GM21619 (cell line): ENCODE data around the gene TMEM239.
A peak's percentile ranks its signal among the peaks of the same experiment; 100 is the strongest.
"Not testable (repeated sequence)": the region's sequence is repeated elsewhere in the genome, so short reads cannot be mapped to it uniquely, and the experiment has no call there.

ENCODE experiments used
- ATAC-seq: cut with Tn5 transposase; IDR thresholded peaks from one replicate; pipeline ENCODE4 v1.9.1; 2021; ENCODE audit not compliant: unreplicated experiment

TMEM239 gene

DNA sequence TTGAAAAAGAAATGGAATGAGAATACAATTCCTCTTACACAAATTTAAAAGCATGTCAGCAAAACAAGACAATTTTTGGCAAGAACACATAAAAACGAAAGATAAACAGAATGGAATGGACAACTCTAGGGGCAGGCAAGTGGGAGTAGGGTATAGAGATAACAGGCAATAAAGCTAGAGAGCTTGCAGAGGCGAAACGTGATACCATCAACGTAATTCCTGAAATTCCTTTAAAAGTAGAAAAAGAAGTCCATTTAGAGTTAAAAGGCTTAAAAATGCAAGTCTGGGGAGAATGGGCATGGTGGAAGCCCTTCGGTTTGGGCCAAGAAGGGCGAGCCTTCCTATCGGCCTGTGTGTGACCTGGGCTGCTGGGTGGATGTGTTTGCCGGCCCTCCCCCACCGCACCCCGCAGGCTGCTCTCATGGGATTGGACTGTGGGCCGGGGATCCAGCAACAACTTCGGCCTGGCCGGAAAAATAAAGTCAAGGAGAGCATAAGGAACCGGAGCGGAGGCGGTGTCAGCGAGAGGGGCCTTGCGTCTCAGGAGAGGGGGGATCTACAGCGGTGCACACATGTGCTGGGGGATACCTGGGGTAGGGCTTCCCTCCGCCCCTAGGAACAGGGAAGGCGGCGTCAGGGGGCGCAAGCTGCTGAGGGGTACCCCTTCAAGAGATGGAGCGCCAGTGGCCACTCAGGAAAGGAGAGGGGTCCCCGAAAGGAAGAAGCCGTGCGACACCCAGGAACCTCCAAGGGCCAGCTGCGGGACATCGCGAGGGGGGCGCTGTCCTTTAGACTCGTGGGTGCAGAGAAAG lies 4.1 kb downstream of the TMEM239 start:
- ATAC-seq, result no peak

DNA sequence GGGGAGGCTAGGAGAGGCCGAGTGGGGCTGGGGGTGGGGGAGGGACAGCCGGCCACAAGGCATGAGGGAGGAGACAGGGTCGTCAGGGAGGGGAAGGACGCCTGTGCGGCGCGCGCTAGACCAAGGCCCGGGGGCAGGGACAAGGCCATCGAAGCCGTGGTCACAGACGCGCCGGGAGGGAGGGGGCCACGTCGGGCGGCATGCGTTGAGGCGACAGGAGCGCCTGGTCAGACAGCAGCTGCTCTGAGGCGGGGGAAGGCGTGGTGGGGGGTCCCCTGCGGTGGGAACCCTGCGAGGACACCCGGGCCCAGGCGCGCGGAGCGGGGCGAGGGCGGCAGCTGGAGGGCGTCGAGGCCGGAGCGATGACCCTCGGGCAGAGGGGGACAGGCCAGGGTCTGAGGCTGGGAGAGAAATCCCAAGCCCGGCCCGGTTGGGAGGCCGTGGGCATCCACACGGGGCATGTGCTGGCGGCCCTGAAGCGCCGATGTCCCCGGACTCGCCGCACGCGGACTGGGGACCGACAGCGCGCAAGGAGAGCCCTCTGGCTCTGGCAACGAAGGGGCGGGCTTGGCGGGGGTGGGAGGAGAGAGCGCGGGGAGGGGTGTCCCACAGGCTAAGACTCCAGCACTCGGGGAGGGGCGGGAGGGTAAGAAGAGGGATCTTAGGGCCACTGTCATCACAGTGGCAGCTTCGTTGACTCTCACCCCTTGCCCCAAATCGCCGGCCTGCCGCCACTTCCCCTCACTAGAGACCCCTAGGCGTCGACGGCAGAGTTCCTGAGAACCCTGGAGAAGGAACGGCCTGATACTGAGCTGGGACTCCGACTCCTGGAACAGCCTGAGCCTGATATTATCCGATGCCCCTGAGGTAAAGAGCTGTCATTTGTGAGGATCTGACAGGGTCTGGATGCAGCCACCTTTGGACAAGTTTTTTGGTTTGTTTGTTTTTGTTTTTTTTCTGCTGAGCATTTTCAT lies 5.0 kb downstream of the TMEM239 start:
- ATAC-seq, result no peak

DNA sequence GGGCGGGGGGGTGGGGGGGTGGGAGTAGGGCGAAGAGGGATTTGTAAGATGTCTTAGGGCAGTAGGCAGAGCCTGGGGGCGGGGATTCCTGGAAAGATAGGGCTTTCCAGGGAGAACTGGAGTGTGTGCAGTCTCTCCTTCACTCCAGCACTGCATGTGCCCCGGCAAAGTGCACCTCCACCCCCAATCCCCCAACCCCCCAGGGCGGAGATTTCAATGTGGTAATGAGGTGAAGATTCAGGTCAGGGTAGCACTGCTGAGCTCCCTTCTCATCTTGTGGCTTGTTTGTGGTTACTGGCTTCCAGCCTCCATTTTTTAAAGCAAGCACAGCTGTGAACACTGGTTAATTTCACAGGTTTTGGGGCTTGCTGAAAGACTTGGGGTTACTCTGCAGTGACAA lies 5.9 kb downstream of the TMEM239 start:
- no peak for ATAC-seq

DNA sequence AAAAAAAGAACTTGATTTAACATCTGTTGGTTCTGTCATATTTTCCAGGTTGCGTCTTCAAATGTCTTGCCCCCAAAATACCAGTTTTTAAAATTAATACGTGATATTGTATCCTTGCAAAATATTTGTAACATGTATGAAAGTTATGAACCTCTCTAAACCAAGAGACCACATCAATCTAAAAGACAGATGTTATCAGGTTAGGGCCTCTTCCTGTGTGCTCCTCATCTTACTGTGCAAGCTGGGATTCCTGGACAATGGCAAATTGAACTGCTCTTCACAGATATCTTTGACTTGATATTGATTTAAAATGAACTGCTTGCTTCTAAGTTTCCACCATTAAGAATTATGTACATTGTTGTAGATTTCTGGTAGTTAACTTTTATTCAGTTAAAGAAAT lies 9.6 kb downstream of the TMEM239 start:
- no peak for ATAC-seq

DNA sequence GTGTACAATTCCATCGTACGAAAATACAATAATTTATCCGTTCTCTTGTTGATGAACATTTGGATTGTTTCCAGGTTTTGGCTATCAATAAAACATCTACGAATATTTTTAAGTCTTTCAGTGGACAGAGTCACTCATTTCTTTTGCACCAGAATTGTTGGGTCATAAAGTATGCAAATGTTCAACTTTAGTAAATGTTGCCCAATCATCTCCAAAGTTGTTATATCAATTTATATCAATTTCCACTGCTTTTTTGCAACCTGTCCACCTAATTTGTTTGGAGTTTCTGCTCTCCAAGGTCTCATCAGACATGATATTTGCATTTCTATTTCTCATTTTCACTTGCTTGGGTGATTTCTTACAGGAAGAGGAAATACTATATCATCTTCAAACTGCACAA lies 10.5 kb downstream of the TMEM239 start:
- ATAC-seq, result no peak

DNA sequence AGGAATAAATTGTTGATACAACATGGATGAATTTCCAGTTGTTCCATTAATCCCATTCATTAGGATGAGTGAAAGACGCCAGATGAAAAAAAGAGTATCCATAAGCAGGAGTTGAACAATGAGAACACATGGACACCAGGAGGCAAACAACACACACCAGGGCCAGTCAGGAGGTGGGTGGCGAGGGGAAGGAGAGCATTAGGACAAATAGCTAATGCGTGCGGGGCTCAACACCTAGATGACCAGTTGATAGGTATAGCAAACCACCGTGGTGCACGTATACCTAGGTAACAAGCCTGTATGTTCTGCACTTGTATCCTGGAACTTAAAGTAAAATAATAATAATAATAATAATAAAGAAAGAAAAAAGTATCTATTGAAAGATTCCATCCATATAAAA lies 13.2 kb downstream of the TMEM239 start:
- no peak for ATAC-seq

DNA sequence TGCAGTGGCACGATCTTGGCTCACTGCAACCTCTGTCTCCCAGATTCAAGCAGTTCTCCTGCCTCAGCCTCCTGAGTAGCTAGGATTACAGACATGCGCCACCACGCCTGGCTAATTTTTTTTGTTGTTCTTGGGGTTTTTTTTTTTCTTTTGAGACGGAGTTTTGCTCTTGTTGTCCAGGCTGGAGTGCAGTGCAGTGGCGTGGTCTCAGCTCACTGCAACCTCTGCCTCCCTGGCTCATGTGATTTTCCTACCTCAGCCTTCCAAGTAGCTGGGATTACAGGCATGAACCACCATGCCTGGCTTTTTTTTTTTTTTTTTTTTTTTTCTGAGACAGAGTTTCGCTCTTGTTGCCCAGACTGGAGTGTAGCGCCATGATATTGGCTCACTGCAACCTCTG lies 15.0 kb downstream of the TMEM239 start:
- not testable (repeated sequence) for ATAC-seq

DNA sequence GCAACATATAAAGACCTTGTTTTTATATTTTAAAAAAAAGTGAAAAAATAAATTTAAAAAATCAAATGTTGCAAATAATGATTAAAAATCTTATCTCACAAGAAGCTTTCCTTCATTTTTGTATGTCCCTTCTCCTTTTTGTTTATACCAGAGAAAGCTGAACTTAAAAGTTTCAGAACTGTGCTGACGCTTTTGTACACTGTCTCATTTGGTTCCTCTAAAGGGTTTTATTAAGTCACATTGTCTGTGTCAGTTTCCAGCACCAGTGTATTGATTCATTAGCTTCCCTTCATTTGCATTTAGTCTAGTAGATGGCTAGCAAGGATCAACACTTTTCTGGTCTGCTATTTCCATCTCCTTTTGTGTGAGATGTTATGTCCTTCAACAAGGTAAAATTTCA lies 17.6 kb downstream of the TMEM239 start:
- ATAC-seq, result no peak

DNA sequence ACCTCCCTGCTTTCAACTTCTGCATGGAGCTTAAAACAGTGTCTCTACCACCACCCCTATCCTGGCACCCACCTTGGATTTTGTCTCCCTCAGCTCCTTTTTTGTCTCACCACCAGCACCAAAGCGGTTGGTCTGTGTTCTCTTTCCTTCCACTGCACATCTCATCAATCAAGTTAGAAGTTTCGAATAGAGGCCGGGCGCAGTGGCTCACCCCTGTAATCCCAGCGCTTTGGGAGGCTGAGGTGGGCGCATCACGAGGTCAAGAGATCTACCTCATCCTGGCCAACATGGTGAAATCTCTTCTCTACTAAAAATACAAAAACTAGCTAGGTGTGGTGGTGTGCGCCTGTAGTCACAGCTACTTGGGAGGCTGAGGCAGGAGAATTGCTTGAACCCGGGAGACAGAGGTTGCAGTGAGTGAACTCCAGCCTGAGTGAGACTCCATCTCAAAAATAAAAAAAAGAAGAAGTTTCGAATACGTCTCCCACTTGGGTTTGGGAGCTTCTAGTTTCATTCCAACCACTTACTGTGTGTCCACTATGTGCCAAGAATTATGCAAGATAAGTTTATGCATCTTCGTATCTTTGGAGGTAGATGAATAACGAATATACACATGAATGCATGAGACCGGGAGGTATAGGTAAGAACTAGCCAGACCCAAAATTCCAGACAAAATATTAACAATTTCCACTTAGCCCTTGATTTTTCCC lies 18.4 kb downstream of the TMEM239 start:
- ATAC-seq, result no peak

DNA sequence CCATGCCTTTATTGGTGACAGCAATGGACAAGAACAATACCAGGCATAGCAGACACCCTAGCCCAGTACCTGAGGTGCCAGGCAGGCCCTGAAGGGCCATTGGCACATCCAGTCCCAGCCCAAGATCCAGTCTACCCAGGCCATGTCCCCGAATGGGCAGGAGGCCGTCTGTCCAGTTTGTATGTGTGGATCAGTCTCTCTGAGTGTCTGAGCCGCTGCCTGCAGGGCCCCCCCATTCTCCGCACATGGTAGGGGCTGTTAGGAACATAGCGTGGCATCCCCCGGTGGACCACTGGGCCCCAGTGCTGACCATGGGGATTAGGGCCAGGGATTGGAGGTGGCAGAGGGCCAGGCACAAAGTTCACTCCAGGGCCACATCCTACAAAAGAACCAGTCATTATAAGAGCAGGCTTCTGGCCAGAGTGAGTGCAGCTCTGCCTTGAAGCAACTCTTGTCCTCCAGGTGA lies 19.2 kb downstream of the TMEM239 start:
- ATAC-seq, result no peak

DNA sequence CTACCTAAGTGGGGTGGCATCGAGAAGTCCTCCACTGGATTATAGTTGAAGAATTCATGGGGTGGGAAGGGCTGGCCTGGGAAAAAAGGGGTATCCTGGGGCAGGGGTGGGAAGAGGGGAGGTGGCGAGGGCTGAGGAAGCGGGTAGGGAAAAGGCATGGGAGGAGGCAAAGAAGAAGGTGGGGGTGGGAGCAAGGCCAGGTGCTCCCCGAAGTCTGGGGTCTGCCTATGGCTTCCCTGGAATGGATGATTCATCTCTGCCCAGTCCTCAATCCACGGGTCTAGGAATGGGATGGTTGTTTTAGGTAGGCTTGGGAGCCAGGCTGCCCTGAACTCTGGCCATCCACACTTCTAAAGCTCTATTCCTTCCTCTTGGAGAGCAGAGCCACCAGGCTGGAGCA lies 19.9 kb downstream of the TMEM239 start:
- ATAC-seq, result no peak

DNA sequence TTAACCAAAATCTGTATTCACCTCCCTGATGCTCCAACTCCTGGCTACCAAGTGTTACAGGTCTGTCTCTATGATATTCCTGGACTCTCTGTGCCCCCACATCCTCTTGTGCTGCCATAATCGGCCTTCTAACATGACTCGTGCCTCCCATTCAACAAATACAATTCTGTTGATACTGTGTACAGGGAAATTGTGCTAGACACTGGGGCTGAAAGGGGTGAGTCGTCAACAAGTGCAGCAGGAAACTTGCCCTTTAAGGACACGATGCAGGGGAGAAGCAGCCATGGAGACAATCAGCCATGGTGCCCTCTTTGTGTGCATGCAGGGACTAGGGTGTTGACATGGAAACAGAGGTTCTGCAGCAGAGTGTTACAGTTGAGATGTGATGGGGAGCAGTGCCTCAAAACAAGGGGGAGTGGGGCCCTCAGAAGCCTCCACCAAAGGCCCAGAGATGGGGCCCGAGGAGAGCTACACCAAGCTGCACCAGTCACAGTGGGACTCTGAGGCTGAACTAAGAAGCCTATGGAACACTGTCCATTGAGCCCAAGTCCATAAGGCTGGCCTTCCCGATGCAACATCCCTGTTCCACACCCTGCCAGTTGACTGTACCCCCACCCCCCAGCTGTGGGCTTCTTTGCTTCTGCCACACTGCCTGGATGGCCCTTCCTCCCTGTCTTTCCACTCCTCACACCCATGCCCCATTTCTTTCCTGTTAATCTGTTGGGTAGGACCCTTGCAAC lies 21.2 kb downstream of the TMEM239 start:
- no peak for ATAC-seq

DNA sequence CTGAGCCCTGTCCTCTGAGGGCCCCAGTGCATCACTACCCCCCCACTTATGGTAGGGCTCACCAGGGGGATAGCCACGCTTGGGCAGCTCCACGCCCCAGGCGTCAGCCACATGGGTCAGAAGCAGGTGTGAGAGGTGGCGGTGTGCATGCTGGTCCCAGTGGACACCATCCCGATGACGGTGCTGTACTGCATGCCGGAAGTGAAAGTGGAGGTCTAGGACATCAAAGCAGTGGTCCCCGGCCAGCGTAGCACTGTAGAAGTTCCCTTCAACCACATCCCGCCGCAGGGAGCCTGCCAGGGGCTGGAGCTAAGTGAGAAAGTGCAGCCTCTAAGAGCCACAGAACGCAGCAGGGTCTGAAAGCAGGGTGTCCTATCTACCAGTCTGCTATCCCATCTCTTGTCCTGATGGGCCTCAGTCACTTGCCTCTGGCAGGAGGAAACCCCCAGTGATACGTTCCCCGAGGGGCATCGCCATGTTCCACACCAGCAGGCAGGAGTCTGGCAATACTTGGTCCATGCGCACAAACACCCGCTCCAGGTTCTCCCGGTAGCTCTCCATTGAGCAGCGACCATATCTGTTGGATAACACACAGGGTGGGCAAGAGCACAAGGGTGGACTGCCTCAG lies 22.1 kb downstream of the TMEM239 start:
- no peak for ATAC-seq

DNA sequence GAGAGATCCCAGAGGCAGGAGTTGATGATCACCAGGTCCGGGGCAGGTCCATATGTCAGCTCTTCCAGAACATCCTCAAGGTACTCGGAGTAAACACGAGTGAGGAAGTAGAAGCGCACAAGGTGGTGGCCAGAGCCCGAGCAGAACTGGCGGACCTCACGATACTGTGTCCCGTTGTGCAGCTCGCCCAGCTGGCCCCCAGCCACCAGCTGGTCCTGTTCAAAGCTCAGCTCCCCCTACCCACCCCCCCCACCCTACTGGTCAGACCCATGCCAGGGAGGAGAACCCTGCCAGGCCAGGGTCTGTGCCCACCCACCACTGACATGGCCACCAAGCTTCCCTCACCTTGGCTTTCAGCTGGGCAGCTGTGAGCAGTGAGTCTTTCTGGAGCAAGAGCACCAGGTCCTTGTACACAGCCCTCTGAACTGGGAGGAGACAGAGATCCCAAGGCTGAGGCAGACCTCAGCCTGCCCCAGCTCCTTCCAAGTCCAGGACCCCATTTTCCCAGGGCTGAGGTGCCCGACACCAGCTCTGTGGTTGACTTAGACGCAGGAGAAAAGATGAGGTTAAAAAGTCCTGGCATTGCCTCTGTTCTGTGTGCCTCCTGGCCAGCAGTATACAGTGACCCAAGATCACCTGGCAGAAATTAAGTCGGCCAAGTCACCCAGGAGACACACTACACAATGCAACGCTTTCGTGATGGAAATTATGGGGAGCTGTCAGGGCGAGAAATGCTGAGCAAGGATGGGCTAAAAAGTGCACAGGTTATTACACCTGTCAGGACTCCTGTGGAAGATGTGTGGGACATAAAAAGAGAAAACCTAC lies 22.9 kb downstream of the TMEM239 start:
- no peak for ATAC-seq

DNA sequence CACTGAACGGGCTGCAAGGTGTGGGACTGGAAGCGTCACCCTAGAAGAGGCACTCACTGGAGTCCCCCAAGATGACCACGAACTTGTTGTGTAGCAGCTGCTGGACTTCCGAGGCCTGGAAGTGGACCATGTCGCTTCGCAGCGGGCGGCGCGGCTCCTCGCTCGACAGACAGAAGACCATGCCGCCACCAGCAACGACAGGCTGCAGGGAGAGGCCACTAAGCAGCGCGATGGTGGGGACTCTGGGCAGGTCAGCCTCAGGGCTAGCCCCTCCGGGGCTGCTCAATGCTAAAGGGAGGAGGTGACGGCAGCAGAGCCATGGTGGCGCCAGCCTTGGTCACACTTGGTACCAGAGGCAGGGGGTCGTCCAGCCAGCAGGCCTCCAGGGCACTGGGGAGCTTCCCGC lies 23.6 kb downstream of the TMEM239 start:
- no peak for ATAC-seq

DNA sequence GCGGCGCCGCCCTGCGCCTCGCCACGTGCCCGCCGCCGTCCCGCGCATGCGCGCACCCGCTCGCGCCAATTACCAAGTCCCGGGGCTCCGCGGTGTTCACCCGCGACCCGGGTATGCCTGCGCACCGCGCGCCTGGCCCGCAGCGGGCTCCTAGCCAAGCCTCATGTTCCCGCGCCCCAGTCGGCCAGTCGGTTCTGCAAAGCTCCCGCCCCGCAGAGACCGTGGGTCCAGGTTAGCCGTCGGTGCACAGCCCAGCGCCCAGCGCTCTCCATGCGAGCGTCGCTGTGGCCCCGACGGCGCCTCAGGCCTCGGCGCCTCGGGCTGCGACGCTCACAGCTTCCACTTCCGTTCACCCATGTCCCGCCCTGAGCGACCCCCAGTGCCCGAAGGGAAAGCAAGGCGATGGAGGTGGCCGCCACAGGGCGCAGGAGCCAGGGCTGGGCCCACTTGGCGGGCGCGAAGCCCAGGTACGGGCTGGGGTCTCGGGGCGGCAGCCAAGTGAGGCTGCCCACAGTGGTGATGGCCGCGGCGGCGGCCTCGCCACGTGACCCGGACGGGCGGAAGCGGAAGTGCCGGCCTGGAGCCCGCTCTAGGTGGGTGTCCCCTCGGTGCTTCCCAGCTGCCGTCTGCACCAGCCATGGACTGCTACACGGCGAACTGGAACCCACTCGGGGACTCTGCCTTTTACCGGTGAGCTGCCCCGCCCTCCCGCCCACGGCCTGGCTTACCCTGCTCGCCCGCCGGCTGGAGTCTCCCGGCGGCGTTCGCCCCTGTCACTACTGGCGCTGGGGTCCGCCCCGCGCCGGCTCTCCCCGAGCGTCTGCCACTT lies 24.2 kb downstream of the TMEM239 start, which contains the start of the genes PCED1A and VPS16:
PCED1A (minus strand) TSS at position 518 of the 829 bp plus-strand sequence. CDS start 743 bp downstream, outside the sequence.
VPS16 (plus strand) TSS at position 608 of the 829 bp plus-strand sequence; CDS start at position 638, 30 bp downstream.
- peak; percentile 96 for ATAC-seq

DNA sequence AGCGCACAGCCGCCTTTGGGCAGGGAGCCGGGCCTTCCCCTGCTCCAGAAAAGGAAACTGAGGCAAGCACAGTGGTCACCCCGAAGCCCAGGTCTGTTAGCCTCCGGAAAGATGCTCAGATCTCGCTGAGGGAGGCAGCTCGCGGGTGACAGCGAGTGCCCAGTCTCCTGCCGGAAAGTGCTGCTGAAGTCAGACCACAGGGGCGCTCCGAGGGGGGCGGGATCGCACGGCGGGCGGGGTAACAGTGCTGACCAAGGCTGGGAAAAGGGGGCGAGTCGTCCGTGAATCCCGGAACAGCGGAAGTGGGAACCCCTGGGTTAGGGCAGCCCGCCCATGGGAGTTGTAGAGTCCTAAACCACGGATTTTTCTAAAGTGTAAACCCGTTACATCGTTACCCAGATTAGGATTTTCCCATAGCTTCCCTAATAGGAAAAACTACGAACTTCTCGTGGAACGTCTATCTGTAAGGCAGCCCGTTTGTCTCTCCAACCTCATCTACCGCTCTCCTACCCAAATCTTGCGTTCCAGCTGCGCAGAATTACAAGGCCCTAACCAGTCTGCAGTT lies 24.9 kb downstream of the TMEM239 start:
- peak; percentile 31 for ATAC-seq

DNA sequence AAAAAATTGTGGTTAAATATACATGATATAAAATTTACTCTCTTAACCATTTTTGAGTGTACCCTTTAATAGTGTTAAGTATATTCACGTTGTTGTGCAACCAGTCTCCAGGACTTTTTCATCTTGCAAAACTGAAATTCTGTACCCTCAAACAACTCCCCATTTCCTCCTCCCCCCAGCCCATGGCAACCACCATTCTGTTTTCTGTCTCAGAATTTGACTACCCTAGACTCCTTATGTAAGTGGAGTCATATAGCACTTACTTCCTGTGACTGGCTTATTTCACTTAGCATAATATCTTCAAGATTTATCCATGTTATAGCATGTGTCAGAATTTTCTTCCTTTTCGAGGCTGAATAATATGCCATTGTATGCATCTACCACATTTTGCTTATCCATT lies 29.4 kb downstream of the TMEM239 start:
- no peak for ATAC-seq
